Measurements from ENCODE around the gene PLCL2. TPM values are rescaled to one million over a fixed set of nuclear protein-coding genes. Genes with fewer than 3 reads are reported as not detected.
A peak's percentile ranks its signal among the peaks of the same experiment; 100 is the strongest.

Gene PLCL2
- total RNA-seq, 1 donor from 2014 or later, result 0.85 TPM

DNA sequence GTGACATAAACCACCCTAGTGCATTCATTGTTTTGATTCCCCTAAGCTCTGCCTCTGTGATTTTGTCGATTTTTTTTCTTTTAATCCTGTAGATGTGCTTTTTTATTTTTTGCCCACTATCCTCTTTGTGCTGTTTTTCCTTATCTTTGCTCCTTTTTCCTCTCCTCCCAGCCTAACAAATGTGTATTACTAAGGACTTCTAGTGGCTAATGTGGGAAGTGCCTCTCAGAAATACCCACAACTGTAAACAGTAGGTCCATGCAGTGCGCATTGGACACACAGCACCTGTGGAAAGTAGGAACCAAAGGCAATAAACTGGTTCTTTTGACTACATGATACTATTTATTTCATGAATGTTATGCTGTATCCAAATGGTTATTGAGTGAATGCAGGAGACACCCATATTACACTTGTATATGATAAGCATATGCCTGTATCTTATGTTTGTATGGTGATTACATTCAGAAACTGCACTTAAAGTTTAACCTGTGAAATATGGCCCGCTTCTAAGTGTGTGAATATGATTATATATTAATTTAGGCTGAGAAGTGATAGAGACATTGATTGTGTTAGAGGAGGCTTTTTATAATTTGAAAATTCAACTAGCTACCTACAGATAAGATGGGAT is 147.8 kb downstream of the PLCL2 start:
- Mint-ChIP-seq H3K4me3 (ENCODE audit: unreplicated experiment) (no peak overlapping the region), H3K36me3 (ENCODE audit: low read depth) (no peaks in the 10 kb centered on the region), H3K27me3 (ENCODE audit: low read depth) (no peaks in the 10 kb centered on the region), H3K4me1 (ENCODE audit: low read depth) (no peaks in the 10 kb centered on the region), H3K9me3 (ENCODE audit: low read depth) (no peaks in the 10 kb centered on the region), H3K27ac (ENCODE audit: unreplicated experiment) (no peak overlapping the region)
- no peak for DNase-seq (ENCODE audit: low spot score)
- TF ChIP-seq, protein P1, sequence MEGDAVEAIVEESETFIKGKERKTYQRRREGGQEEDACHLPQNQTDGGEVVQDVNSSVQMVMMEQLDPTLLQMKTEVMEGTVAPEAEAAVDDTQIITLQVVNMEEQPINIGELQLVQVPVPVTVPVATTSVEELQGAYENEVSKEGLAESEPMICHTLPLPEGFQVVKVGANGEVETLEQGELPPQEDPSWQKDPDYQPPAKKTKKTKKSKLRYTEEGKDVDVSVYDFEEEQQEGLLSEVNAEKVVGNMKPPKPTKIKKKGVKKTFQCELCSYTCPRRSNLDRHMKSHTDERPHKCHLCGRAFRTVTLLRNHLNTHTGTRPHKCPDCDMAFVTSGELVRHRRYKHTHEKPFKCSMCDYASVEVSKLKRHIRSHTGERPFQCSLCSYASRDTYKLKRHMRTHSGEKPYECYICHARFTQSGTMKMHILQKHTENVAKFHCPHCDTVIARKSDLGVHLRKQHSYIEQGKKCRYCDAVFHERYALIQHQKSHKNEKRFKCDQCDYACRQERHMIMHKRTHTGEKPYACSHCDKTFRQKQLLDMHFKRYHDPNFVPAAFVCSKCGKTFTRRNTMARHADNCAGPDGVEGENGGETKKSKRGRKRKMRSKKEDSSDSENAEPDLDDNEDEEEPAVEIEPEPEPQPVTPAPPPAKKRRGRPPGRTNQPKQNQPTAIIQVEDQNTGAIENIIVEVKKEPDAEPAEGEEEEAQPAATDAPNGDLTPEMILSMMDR (IDR thresholded peaks at IDR 0.05), result peak; percentile 82

DNA sequence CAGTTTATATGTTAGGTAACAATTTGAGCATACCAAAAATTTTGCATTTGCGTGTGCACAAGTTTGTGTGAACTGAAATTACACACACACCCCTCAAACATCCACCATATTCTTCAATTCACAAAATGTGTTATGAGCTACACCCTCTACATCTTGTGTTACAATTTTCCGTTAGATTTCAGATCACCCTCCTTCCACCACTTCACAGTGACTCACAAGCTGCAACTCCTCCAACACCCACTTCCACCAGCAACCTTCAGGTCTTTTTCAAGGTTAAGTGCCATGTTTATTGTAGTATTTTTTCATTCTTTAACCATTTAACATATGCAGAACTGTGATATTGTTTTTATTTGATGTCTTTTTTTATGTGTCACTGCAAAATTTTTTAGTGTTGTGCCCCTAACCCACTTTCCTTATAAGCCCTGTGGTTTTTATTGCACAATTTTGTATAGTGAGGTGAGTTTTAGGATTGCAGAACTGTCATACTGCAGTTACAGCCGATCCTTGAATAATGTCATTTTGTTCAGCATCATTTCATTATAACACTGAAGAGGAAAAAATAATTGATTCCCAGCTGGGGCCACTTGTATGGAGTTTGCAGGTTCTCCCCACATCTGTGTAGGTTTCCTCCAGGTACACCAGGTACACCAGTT is 148.9 kb downstream of the PLCL2 start:
- TF ChIP-seq, protein P1 (IDR thresholded peaks at IDR 0.05), result no peak
- H3K4me3 Mint-ChIP-seq (ENCODE audit: unreplicated experiment), result no peak overlapping the region
- no peaks in the 10 kb centered on the region for H3K4me1 Mint-ChIP-seq (ENCODE audit: low read depth)
- H3K9me3 Mint-ChIP-seq (ENCODE audit: low read depth), result no peaks in the 10 kb centered on the region
- H3K36me3 Mint-ChIP-seq (ENCODE audit: low read depth), result no peaks in the 10 kb centered on the region
- H3K27ac Mint-ChIP-seq (ENCODE audit: unreplicated experiment), result no peak overlapping the region
- no peak for DNase-seq (ENCODE audit: low spot score)
- H3K27me3 Mint-ChIP-seq (ENCODE audit: low read depth), result no peaks in the 10 kb centered on the region

DNA sequence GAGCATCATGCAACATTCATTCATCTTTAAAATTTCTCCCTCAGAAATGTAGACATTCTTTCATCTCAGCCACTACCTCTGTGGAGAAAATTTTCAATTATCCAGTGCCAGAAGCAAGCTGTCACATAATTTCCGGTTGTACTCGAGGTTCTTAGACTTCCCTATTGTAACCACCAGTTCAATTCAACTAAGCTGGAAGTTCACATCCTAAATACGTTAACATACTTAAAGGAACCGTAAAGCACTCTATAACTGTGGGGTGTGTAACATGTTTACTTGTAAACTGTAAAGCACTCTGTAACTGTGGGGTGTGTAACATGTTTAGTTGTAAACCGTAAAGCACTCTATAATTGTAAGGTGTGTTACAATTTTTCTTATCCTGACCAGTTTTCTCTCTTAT is 150.3 kb downstream of the PLCL2 start:
- Mint-ChIP-seq H3K27me3 (ENCODE audit: low read depth) (no peaks in the 10 kb centered on the region), H3K36me3 (ENCODE audit: low read depth) (no peaks in the 10 kb centered on the region), H3K4me3 (ENCODE audit: unreplicated experiment) (no peak overlapping the region), H3K27ac (ENCODE audit: unreplicated experiment) (no peak overlapping the region), H3K9me3 (ENCODE audit: low read depth) (no peaks in the 10 kb centered on the region), H3K4me1 (ENCODE audit: low read depth) (peaks cover 6% of the 10 kb centered on the region)
- TF ChIP-seq, protein P1 (IDR thresholded peaks at IDR 0.05), result no peak
- no peak for DNase-seq (ENCODE audit: low spot score)

DNA sequence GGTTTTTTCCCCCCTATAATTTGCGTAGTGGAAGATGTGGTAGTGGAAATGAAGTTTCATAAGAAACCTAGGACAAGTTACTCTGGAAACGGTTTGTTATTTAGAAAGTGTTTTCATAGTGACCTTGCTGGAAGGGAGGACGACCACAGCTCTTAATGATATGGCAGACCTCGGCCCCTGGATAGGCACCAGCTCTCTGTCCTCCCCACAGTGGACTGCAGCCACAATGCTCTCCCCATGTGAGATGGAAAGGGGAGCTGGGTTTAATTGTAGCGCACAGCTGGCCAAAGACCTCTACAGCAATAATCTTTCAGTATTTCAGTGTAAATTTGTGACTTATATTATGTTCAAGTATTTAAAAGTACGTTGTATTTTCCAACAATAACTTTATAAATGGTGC is 151.2 kb downstream of the PLCL2 start:
- DNase-seq (ENCODE audit: low spot score), result no peak
- no peak overlapping the region for H3K27ac Mint-ChIP-seq (ENCODE audit: unreplicated experiment)
- H3K36me3 Mint-ChIP-seq (ENCODE audit: low read depth), result no peaks in the 10 kb centered on the region
- no peaks in the 10 kb centered on the region for H3K27me3 Mint-ChIP-seq (ENCODE audit: low read depth)
- no peaks in the 10 kb centered on the region for H3K9me3 Mint-ChIP-seq (ENCODE audit: low read depth)
- no peak overlapping the region for H3K4me3 Mint-ChIP-seq (ENCODE audit: unreplicated experiment)
- TF ChIP-seq, protein P1 (IDR thresholded peaks at IDR 0.05), result no peak
- peaks cover 9% of the 10 kb centered on the region for H3K4me1 Mint-ChIP-seq (ENCODE audit: low read depth)

DNA sequence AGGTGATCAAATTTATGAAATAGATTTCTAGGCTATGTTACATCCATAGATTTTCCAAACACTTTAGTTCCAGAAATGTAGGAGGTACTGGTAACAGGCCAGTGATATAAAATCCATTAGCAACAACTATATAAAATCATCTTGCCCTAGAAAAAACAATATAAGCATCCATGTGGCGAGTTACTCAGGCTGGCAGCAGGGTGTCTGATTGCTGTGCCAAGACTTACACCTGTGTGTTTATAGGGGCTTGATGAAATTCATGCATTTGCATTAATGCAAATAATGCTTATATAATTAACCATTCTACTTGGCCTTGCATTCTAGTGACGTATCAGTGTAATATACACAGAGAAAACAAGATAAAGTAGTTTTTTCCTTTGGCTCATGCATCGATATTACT is 153.4 kb downstream of the PLCL2 start:
- DNase-seq (ENCODE audit: low spot score), result no peak
- TF ChIP-seq, protein P1 (IDR thresholded peaks at IDR 0.05), result no peak
- H3K4me1 Mint-ChIP-seq (ENCODE audit: low read depth), result peaks cover 9% of the 10 kb centered on the region
- H3K36me3 Mint-ChIP-seq (ENCODE audit: low read depth), result no peaks in the 10 kb centered on the region
- H3K27me3 Mint-ChIP-seq (ENCODE audit: low read depth), result no peaks in the 10 kb centered on the region
- no peak overlapping the region for H3K4me3 Mint-ChIP-seq (ENCODE audit: unreplicated experiment)
- H3K27ac Mint-ChIP-seq (ENCODE audit: unreplicated experiment), result no peak overlapping the region
- H3K9me3 Mint-ChIP-seq (ENCODE audit: low read depth), result no peaks in the 10 kb centered on the region
